GM12874 (cell line): ENCODE measurements around the gene PCMT1.

Experiments
- CTCF ChIP-seq: IDR thresholded peaks from 2 replicates; pipeline ENCODE4 v1.5.1; 2011; ENCODE audit warnings: low read depth, mild to moderate bottlenecking, control low read depth, low read length, moderate library complexity; ENCODE audit not compliant: insufficient read depth

The PCMT1 gene

DNA sequence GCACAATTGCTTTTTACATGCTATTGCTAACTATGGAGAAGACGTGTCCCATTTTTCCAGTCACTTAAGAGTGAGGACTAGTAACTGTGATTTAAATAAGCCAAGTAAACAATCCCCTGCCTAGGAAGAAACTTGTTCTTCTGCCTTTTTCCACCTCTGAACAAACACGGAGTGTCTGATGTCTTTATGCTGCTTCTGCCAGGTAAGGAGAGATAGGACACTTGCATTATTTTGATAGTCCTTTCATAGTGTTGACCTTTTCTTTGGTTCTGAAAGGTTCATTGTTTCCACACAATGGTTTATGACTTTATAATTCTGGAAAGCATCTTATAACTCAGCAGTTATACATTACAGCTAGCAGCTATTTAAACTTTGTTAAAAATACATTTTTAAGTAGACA is 106.2 kb downstream of the PCMT1 start:
- TF ChIP-seq CTCF = no peak

DNA sequence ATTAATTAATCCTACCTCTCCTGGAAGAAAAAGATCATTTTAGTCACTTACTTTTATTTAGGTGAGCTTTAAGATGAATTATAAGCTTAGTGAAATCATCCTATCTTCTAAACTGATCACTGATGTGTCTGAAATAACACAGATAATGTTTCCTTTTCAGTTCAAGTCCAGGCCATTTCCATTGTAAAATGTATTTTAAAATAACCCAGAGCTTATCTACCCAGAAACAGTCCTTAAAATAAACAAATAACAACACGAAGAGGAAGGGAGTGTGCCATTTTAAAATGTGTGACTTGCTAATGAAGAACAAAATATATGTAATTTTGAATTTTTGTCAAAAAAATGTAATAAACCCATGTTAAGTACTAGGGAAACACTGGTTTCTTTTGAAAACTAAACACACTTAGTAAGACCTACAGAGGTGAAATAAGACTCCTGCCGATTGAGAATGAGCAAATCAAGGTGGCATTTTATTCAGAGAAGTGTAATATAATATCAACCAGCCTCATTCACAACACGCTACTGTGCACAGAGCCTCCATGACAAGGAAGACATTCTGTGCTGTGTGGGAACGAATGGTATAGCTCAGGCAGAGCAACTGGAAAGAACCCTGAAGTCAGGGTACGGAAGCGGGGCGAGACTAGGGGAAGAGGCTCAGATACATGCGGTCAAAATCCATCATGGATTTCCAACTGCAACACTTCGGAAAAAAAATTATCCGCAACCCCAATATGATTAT is 106.9 kb downstream of the PCMT1 start:
- TF ChIP-seq CTCF = no peak

DNA sequence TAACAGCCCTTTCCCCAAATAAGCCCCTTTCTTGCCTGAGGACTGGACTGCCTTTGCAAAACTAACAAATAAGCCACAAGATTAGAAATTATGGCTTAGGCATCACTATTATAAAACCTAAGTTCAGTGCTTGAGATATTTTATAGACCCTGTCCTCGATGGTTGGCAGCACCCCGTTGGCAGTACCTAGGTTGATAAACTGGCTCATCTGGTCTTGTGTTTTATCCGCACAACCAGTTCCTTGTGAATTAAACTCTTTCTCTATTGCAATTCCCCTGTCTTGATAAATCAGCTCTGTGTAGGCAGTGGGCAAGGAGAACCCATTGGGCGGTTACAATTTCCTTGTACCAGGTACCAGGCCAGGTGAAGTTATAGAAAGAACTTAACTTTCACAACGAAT is 108.0 kb downstream of the PCMT1 start:
- TF ChIP-seq CTCF = no peak

DNA sequence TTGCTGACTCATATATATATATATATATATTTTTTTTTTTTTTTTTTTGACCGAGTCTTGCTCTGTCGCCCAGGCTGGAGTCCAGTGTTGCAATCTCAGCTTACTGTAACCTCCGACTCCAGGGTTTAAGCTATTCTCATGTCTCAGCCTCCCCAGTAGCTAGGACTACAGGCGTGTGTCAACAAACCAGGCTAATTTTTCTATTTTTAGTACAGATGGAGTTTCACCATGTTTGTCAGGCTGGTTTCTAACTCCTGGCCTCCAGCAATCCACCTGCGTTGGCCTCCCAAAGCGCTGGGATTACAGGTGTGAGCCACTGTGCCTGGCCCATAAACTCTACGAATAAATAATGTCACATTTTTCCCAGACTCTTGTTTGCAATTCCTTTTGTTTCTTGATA is 109.8 kb downstream of the PCMT1 start:
- no peak for TF ChIP-seq CTCF

- no peak for TF ChIP-seq CTCF
Measured at GRCh38 chr6:149859938-149860337, 110.4 kb downstream of the PCMT1 start.

- no peak for TF ChIP-seq CTCF
Measured at GRCh38 chr6:149860513-149860833, 110.9 kb downstream of the PCMT1 start.
